Thoracic aorta (tissue), 2 donors: Measurements from ENCODE around the gene TCAIM. TPM values are rescaled to one million over a fixed set of nuclear protein-coding genes. Genes with fewer than 3 reads are reported as not detected.

Experiments used
- ATAC-seq: fragments of 150-250 bp; one replicate; pipeline ENCODE4 v1.8.0; 2017; ENCODE audit warnings: low read depth; ENCODE audit not compliant: insufficient number of reproducible peaks, low FRiP score
- DNase-seq: peaks from one replicate; pipeline ENCODE4 v3.0.0-alpha.2; 2020; ENCODE audit warnings: low spot score
- H3K27ac ChIP-seq, 2 donors: fragments of 200-600 bp; sonication (generic); 1 replicate in 1 of 2; 2 replicates in 1 of 2; pipeline ENCODE4 v1.5.1; 2016; ENCODE audit warnings: mild to moderate bottlenecking in 2 of 2, moderate library complexity in 2 of 2
- H3K27me3 ChIP-seq: fragments of 200-600 bp; sonication (generic); replicated peaks from 2 replicates; pipeline ENCODE4 v1.6.0; 2016; ENCODE audit warnings: mild to moderate bottlenecking; ENCODE audit not compliant: insufficient read depth
- H3K36me3 ChIP-seq: fragments of 200-600 bp; sonication (generic); one replicate; pipeline ENCODE4 v1.5.1; 2016
- H3K4me1 ChIP-seq, 2 donors: fragments of 200-600 bp; sonication (generic); 1 replicate in 1 of 2; 2 replicates in 1 of 2; pipeline versions ENCODE4 v1.5.1 to v1.6.0; 2016; ENCODE audit warnings: low read depth in 2 of 2, mild to moderate bottlenecking in 1 of 2; ENCODE audit not compliant: control insufficient read depth in 1 of 2
- H3K4me3 ChIP-seq: fragments of 200-600 bp; sonication (generic); 2 replicates; pipeline ENCODE4 v1.5.1; 2016; ENCODE audit warnings: mild to moderate bottlenecking
- H3K9me3 ChIP-seq: fragments of 200-600 bp; sonication (generic); 2 replicates; pipeline ENCODE4 v1.5.1; 2016
- total RNA-seq, 2 donors: library from RNA; depleted of rRNA; stranded (reverse); fragments of >200 nt; gene quantifications; one replicate each; pipeline versions ENCODE4 v1.1.0 to v1.2.3, GENCODE V29; 2016
- TF ChIP-seq, protein P1 (sequence below): fragments of 200-600 bp; sonication (generic); IDR thresholded peaks from one replicate; pipeline ENCODE4 v1.5.1; 2019; ENCODE audit warnings: antibody characterized with exemption

Gene TCAIM
- total RNA-seq, 2 donors from 2014 or later, result 14.8 to 32.1 TPM

DNA sequence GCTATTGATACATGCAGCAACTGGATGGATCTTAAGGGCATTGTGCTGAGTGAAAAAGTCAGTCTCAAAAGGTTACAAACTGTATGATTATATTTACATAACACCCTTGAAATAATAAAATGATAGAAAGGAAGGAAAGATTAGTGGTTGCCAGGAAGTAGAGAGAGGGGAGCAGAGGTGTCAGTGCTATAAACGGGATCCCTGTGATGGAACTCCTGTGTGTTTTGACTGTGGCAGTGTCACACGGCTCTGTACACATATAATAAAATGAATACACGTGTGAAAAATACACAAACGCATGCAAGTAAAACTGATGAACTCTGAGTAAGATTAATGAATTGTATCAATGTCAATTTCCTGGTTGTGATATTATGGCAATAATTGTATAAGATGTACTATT lies 60.3 kb downstream of the TCAIM start:
- Histone ChIP-seq H3K27ac (no peak overlapping the region), H3K4me1 (no peaks in the 10 kb centered on the region), H3K27me3 (no peaks in the 10 kb centered on the region), H3K36me3 (peaks cover 8% of the 10 kb centered on the region), H3K4me3 (no peak overlapping the region), H3K9me3 (no peaks in the 10 kb centered on the region)
- no peak for ATAC-seq
- TF ChIP-seq, protein P1, sequence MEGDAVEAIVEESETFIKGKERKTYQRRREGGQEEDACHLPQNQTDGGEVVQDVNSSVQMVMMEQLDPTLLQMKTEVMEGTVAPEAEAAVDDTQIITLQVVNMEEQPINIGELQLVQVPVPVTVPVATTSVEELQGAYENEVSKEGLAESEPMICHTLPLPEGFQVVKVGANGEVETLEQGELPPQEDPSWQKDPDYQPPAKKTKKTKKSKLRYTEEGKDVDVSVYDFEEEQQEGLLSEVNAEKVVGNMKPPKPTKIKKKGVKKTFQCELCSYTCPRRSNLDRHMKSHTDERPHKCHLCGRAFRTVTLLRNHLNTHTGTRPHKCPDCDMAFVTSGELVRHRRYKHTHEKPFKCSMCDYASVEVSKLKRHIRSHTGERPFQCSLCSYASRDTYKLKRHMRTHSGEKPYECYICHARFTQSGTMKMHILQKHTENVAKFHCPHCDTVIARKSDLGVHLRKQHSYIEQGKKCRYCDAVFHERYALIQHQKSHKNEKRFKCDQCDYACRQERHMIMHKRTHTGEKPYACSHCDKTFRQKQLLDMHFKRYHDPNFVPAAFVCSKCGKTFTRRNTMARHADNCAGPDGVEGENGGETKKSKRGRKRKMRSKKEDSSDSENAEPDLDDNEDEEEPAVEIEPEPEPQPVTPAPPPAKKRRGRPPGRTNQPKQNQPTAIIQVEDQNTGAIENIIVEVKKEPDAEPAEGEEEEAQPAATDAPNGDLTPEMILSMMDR, result no peak
- no peak for DNase-seq

DNA sequence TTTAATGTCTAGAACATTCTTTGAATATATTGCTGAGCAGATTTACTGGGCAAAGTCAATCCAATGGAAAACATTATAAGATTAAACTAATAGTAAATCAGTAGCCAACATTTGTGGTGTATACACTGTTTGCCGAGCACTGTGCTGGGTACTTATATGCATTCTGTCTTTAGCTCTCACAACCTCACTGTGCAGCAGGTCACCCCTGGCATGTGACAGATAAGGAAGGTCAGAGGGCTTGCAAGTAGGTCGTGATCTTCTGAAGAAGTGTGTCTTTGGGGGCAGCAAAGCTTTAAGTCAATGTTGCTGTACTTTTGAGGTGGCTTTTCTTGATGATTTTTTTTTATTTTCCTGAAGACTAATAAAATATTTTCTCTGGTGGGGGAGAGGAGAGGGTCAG lies 62.2 kb downstream of the TCAIM start:
- H3K27ac ChIP-seq, result no peak overlapping the region
- H3K4me1 ChIP-seq, result no peaks in the 10 kb centered on the region
- peaks cover 12% of the 10 kb centered on the region for H3K36me3 ChIP-seq
- ATAC-seq (no peak), DNase-seq (no peak)
- no peaks in the 10 kb centered on the region for H3K27me3 ChIP-seq
- TF ChIP-seq, protein P1, result no peak
- H3K4me3 ChIP-seq, result no peak overlapping the region
- no peaks in the 10 kb centered on the region for H3K9me3 ChIP-seq

DNA sequence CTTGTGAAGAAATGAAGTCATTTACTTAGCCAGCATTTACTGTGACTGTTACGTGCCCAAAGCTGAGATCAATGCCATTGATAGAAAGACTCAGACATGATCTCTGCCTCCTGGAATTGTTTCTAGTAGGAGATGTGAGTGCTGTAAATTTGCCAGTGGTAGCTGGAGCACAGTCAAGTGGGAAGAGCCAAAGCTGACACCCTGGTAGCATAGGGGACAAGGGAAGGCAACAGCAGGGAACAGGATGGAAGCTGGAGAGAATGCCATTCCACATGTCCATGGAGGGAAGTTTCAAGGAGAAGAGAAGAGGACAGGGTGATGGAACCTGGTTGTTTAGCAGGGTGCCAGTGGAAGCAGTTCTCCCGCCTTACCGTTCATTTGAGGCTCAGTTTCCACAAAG lies 64.0 kb downstream of the TCAIM start:
- TF ChIP-seq, protein P1, result no peak
- no peak overlapping the region for H3K27ac ChIP-seq
- H3K27me3 ChIP-seq, result no peaks in the 10 kb centered on the region
- DNase-seq (no peak), ATAC-seq (no peak)
- no peak overlapping the region for H3K4me3 ChIP-seq
- no peaks in the 10 kb centered on the region for H3K9me3 ChIP-seq
- no peaks in the 10 kb centered on the region for H3K4me1 ChIP-seq
- peaks cover 4% of the 10 kb centered on the region for H3K36me3 ChIP-seq

DNA sequence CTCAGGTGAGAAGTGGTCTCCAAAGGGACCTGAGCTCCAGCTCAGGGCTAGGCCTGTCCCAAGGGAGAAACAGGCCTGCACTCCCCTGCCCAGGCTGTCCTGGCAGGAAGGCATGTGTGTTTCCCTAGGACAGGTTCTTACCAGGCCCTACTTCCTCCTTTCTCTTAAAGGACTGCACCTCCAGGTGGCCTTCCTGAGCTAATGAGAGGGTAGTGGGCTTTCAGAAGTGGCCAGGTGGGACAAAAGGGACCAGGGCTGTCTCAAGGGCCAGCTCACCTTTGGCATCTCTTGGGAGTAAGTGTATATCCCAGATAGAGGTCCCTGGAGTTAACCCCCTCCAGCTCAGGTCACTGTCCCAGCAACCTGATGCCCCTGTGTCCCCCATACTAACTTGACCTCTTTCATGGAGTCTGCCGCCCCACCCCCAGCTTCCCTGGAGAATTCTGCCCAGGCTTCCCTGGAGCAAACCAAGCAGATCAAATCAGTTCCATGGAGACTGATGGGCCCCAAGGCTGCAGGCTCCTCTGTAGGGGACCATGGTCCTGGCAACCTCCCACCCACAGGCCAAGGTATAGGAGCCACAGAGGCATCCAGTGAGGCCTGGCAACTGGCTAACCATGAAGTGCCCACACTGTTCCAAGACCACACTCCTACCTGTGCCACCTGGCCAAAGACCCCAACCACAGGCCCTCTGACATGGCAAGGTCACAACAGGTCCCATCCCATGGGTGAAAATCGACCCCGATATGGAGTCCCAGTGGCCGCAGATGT lies 71.3 kb downstream of the TCAIM start:
- TF ChIP-seq, protein P1, result no peak
- Histone ChIP-seq H3K27me3 (no peaks in the 10 kb centered on the region), H3K36me3 (peaks cover 2% of the 10 kb centered on the region), H3K4me3 (no peak overlapping the region), H3K27ac (no peak overlapping the region), H3K9me3 (no peaks in the 10 kb centered on the region), H3K4me1 (no peaks in the 10 kb centered on the region)
- DNase-seq, result no peak
- no peak for ATAC-seq

DNA sequence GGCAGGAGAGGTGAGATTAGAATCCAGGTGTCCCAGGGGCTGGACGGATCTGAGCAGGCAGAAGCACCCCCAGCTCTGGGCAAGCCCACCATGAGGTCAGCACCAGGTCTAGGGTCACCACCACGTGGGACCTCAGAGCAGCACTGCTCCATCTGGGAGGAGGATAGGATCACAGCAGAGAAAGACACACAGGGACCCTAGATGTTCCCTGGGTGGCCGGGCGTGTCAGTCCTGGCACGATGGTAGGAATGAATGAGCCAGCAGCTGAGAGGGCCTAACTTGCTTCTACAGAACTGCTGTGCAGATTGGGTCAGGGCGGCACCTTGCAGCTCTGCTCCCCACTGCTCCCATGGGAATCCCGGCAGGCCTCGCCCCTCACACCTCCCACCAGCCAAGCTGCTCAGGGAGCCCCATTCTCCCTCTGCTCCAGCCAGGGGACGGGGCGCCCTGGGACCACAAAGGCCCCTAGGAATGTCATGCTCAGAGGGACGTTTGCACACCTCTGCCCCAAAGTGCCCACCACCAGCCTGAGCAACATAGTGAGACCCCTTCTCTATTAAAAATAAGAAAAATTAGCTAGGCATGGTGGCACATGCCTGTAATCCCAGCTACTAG lies 72.6 kb downstream of the TCAIM start:
- Histone ChIP-seq H3K4me1 (no peaks in the 10 kb centered on the region), H3K27ac (no peak overlapping the region), H3K27me3 (no peaks in the 10 kb centered on the region), H3K9me3 (no peaks in the 10 kb centered on the region), H3K4me3 (no peak overlapping the region), H3K36me3 (no peaks in the 10 kb centered on the region)
- DNase-seq (no peak), ATAC-seq (no peak)
- TF ChIP-seq, protein P1, result no peak
